Measurements from ENCODE around the gene LRCH1. TPM values are rescaled to one million over a fixed set of nuclear protein-coding genes. Genes with fewer than 3 reads are reported as not detected.

The LRCH1 gene
- total and polyA plus RNA-seq, 8 donors, result 16.1 to 30.5 (median 26.8) TPM

DNA sequence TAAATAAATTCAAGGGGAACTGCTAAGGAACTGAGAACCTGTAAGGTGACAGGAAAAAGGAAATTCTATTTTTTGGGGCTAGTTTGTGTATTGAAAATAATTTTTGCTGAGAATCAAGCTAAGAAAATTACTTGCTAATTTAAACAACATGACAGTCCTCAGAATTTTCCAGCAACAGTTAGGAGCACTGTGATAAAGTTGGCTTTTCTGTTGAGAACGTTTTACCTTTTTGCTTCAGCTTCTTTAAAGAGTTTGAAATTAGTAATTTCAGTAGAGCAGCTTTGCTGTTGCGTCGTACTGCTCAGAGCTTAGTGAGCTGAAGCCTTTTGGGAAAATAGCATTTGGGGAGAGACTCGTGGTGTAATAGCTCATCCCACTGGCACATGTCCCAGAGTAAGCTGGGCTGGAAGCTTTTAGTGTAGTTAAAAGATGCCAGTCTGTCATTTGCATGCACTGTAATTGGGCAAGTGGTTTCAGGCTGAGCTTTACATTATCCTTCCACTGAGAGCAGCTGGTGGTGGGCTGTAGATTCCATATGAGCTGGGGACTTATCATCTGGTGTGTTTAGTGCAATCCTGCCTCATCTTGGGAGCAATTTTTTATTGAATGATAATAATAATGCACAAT is 69.8 kb downstream of the LRCH1 start:
- DNase-seq (peak in 2 of 4 donors; percentile 34 to 80), ATAC-seq (peak; percentile 71)
- TF ChIP-seq, protein P1, sequence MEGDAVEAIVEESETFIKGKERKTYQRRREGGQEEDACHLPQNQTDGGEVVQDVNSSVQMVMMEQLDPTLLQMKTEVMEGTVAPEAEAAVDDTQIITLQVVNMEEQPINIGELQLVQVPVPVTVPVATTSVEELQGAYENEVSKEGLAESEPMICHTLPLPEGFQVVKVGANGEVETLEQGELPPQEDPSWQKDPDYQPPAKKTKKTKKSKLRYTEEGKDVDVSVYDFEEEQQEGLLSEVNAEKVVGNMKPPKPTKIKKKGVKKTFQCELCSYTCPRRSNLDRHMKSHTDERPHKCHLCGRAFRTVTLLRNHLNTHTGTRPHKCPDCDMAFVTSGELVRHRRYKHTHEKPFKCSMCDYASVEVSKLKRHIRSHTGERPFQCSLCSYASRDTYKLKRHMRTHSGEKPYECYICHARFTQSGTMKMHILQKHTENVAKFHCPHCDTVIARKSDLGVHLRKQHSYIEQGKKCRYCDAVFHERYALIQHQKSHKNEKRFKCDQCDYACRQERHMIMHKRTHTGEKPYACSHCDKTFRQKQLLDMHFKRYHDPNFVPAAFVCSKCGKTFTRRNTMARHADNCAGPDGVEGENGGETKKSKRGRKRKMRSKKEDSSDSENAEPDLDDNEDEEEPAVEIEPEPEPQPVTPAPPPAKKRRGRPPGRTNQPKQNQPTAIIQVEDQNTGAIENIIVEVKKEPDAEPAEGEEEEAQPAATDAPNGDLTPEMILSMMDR (IDR thresholded peaks at IDR 0.05), result no peak
- Histone ChIP-seq H3K9me3 (no peaks in the 10 kb centered on the region), H3K4me3 (no peak overlapping the region), H3K27me3 (no peaks in the 10 kb centered on the region), H3K36me3 (no peaks in the 10 kb centered on the region), H3K4me1 (peaks cover 13 to 36% of the 10 kb centered on the region in 2 donors), H3K27ac (no peak overlapping the region)
- intact Hi-C loops (cut with DNase I), result no loop called here

DNA sequence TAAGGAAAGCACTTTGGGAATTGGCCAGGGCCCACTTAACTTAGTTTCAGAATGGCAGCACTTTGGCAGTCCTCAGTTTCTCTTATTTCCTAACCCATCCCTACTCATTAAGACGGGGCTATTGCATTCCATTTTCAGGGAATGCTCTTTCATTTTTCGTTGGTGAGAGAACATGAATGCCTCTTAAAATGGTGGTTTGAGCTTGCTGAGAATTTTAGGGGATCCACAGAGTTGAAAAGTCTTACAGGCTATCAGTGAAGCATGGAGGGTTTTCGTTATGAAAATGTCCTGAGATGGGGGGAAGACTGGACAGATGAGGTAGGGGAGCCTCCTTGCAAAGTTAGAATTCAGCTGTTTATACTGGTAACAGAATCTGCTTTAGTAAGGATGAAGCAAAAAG is 71.4 kb downstream of the LRCH1 start:
- DNase-seq (no peak), ATAC-seq (no peak)
- Histone ChIP-seq H3K27ac (no peak overlapping the region), H3K4me1 (peaks cover 13 to 36% of the 10 kb centered on the region in 2 donors), H3K4me3 (no peak overlapping the region), H3K9me3 (no peaks in the 10 kb centered on the region), H3K27me3 (no peaks in the 10 kb centered on the region), H3K36me3 (no peaks in the 10 kb centered on the region)
- TF ChIP-seq, protein P1 (IDR thresholded peaks at IDR 0.05), result no peak
- intact Hi-C loops (cut with DNase I), result no loop called here

- DNase-seq, result no peak
- Histone ChIP-seq H3K36me3 (no peaks in the 10 kb centered on the region), H3K27ac (no peak overlapping the region), H3K4me3 (no peak overlapping the region), H3K27me3 (no peaks in the 10 kb centered on the region), H3K4me1 (peaks cover 13 to 34% of the 10 kb centered on the region in 2 donors), H3K9me3 (no peaks in the 10 kb centered on the region)
- TF ChIP-seq, protein P1 (IDR thresholded peaks at IDR 0.05), result no peak
- intact Hi-C loops (cut with DNase I), result no loop called here
- peak; percentile 24 for ATAC-seq
These were observed 71.9 kb downstream of the LRCH1 start for GRCh38 chr13:46624821-46625220.

DNA sequence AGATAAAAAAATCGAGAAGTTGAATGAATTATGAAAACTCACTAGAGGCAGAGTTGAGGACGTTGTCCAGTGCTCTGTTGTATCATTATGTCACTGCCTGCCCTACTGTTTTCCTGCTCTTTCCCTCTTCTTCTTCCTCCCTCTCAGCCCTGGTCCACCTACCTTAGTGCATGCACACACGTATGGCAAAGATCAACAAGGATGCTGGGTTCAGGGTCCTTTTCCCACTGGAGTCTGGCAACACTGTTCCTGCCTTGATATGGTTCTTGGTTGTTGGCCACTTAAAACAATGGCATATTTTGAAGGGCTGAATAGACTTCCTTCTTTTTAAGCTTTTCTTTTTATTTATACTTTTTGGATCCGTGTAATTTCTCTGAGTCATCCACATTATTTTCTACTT is 74.5 kb downstream of the LRCH1 start:
- Histone ChIP-seq H3K9me3 (no peaks in the 10 kb centered on the region), H3K4me1 (peaks cover 10 to 37% of the 10 kb centered on the region in 2 donors), H3K36me3 (no peaks in the 10 kb centered on the region), H3K27me3 (no peaks in the 10 kb centered on the region), H3K27ac (no peak overlapping the region), H3K4me3 (no peak overlapping the region)
- DNase-seq, result no peak
- intact Hi-C loops (cut with DNase I), result no loop called here
- no peak for ATAC-seq
- TF ChIP-seq, protein P1 (IDR thresholded peaks at IDR 0.05), result no peak

GRCh38 chr13:46628622-46629365 is 75.8 kb downstream of the LRCH1 start:
- intact Hi-C loops (cut with DNase I), result no loop called here
- TF ChIP-seq, protein P1 (IDR thresholded peaks at IDR 0.05), result no peak
- no peaks in the 10 kb centered on the region for H3K36me3 ChIP-seq
- H3K27me3 ChIP-seq, result no peaks in the 10 kb centered on the region
- H3K27ac ChIP-seq, result no peak overlapping the region
- H3K9me3 ChIP-seq, result no peaks in the 10 kb centered on the region
- DNase-seq (no peak), ATAC-seq (no peak)
- no peak overlapping the region for H3K4me3 ChIP-seq
- H3K4me1 ChIP-seq, result peaks cover 5 to 36% of the 10 kb centered on the region in 2 donors

Data from left lung (tissue), 10 donors.